Adipose tissue (tissue), 3 donors: Measurements from ENCODE around the gene SORCS3. TPM values are rescaled to one million over a fixed set of nuclear protein-coding genes. Genes with fewer than 3 reads are reported as not detected.

ENCODE experiments used
- H3K27ac ChIP-seq: one replicate; pipeline ENCODE4 v1.5.1; 2013; ENCODE audit warnings: low read depth, low read length
- WGBS, 3 donors: extraction: QIAGEN DNeasy Blood & Tissue Kit; methylation state at CpG; one replicate each; pipeline ENCODE4 v1.1.7; 2013; 5-methylcytosine and 5-hydroxymethylcytosine counted together
- polyA plus RNA-seq, 3 donors: library from polyadenylated mRNA; stranded (reverse); fragments of 200-250 nt; gene quantifications; one replicate each; pipeline ENCODE4 v1.2.3, GENCODE V29; 2013
- donor health status: healthy with polysubstance abuse.
- donor health status: Bipolar disorder and iron deficiency.
- donor health status: healthy.

The SORCS3 gene
- polyA plus RNA-seq, 3 donors = 0.01 TPM; not detected in 1

DNA sequence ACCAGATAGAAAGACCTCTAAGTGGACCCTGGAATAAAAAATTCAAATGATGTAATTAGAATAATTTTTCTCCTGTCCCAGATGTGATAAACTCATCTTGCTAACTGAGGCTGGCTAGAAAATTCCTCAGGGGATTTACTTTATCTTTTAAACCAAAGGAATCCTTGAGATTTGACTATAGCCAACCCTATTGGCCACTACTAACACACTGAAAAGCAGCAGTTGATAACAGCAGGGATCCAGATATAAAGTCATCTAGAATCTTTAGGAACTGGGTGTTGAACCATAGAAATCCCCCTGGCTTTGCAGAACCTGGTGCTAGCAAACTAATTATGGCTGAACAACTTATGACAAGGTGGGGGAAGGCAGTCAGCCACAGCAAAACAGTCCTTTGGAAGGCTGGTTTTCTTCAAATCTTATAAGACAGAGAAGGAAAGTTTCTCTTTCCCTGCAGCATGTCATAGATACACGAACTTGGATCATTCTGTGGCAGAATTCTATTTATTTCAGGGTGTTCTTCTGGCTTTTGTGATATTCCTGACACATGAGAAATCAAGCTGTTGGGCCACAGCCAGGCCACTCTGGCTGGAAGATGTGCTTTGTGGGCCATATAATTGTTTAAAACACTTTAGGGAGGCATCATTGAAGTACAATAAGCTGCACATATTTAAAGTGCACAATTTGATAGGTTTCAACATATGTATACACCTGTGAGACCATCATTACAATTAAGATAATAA is 643.6 kb downstream of the SORCS3 start:
- WGBS, 3 donors = 10 to 21% (median 19%) methylated on average over 1 of the region's 1 CpG

DNA sequence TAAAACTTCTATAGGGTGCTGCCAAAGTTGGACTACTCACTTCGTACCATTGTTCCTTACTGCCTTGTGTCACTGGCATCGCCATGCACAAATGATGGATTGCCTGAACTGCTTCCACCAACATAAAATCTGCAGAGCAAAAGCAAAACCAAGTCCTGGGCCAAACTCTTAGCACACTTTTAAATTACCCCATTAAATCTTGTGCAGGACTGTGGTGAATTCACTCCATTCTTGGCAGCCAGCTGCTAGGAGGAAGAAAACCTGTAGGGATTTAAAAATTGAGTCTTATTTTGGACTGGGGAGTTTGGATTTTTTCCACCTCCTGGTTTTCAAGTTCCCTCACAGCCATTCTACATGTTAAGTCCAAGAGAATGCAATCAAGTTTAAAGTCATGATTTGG is 646.9 kb downstream of the SORCS3 start:
- H3K27ac ChIP-seq = no peak overlapping the region
- WGBS, 3 donors = 30 to 80% (median 40%) methylated on average over 2 of the region's 2 CpGs

More for the DNA sequence above, 643.6 kb downstream of the SORCS3 start:
- no peak overlapping the region for H3K27ac ChIP-seq

GRCh38 chr10:105288613-105289012 is 647.5 kb downstream of the SORCS3 start:
- H3K27ac ChIP-seq = no peak overlapping the region

- 39 to 55% (median 48%) methylated on average over 4 of the region's 4 CpGs for whole genome bisulfite sequencing, 3 donors
- H3K27ac ChIP-seq = no peak overlapping the region
Observed at GRCh38 chr10:105291571-105291970, 650.5 kb downstream of the SORCS3 start.

DNA sequence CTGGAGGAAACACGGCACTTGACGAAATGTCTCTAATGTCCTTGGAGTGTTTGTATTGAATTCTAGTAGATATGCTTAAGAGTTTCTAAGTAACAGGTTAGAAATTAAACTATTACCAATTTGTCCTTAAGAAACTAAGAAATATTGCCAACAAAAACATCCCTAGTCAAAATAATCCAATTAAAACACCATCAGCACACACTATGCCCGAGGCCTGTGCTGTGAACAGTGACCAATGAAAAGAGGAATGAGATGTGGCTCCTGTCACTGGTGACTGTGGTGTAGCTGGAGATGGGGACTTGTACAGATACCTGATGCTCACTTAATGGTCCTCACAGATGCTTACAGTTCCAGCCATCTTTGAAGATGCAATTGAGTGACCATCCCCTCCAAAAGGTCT is 651.1 kb downstream of the SORCS3 start:
- WGBS, 3 donors = 76 to 89% (median 85%) methylated on average over 3 of the region's 3 CpGs

More for the DNA sequence above, 651.1 kb downstream of the SORCS3 start:
- H3K27ac ChIP-seq = no peak overlapping the region
